Astrocyte of the spinal cord (primary cell): ENCODE results near the gene PPIP5K2.

Experiments used
- DNase-seq: peaks from one replicate; pipeline ENCODE4 v3.0.0; 2011; ENCODE audit warnings: low read depth, low spot score
- H3K4me3 ChIP-seq: 2 replicates; pipeline ENCODE4 v1.5.1; 2011; ENCODE audit warnings: low read depth, mild to moderate bottlenecking, low read length, moderate library complexity
- CTCF ChIP-seq: IDR thresholded peaks from 2 replicates; pipeline ENCODE4 v1.5.1; 2012; ENCODE audit warnings: low read depth, mild to moderate bottlenecking, low read length, inconsistent platforms
- in situ Hi-C: cut with HindIII; loops from 2 replicates; pipeline ENCODE4 v1.10.0; 2017; ENCODE audit warnings: low sequenced_read_pairs

PPIP5K2 gene

GRCh38 chr5:103108086-103108485 is 12.0 kb upstream of the PPIP5K2 start:
- H3K4me3 ChIP-seq: no peak overlapping the region
- DNase-seq: no peak
- in situ Hi-C loops: no loop called here
- TF ChIP-seq CTCF: no peak

GRCh38 chr5:103109277-103109676 is 10.8 kb upstream of the PPIP5K2 start:
- no peak for TF ChIP-seq CTCF
- no peak overlapping the region for H3K4me3 ChIP-seq
- no peak for DNase-seq
- in situ Hi-C loops: no loop called here

- no peak overlapping the region for H3K4me3 ChIP-seq
- in situ Hi-C loops: no loop called here
- no peak for TF ChIP-seq CTCF
- DNase-seq: no peak
These were observed 9.7 kb upstream of the PPIP5K2 start for GRCh38 chr5:103110403-103110802.

- no peak overlapping the region for H3K4me3 ChIP-seq
- no peak for DNase-seq
- in situ Hi-C loops: no loop called here
- no peak for TF ChIP-seq CTCF
These were observed 8.6 kb upstream of the PPIP5K2 start for GRCh38 chr5:103111468-103111867.

GRCh38 chr5:103112910-103113309 is 7.2 kb upstream of the PPIP5K2 start:
- TF ChIP-seq CTCF: no peak
- no peak for DNase-seq
- no peak overlapping the region for H3K4me3 ChIP-seq
- in situ Hi-C loops: no loop called here

- in situ Hi-C loops: no loop called here
- TF ChIP-seq CTCF: no peak
- peak; percentile 16 for DNase-seq
- H3K4me3 ChIP-seq: no peak overlapping the region
These were observed 5.7 kb upstream of the PPIP5K2 start for GRCh38 chr5:103114440-103114839.

- DNase-seq: no peak
- no peak for TF ChIP-seq CTCF
- in situ Hi-C loops: no loop called here
- no peak overlapping the region for H3K4me3 ChIP-seq
These were observed 2.6 kb upstream of the PPIP5K2 start for GRCh38 chr5:103117471-103117991.
